ENCODE measurements around the gene LAMB4. TPM values are rescaled to one million over a fixed set of nuclear protein-coding genes. Genes with fewer than 3 reads are reported as not detected.

Gene LAMB4
- total and polyA plus RNA-seq, 2 experiments from 2014 or later: not detected

DNA sequence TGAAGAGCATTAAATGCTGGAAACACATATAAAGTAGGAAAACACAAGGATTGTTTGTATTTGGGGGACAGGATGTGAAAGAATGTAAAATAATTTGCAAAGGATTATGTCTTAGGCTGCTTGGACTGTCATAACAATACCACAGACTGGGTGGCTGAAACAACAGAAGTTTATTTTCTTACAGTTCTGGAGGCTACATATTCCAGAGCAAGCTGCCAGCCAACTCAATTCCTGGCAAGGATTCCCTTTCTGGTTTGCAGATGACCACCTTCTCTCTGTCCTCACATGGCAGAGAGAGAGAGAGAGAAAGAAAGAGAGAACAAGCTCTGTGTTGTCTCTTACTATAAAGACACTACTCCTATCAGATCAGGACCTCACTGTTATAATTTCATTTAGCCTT is 8.8 kb upstream of the LAMB4 start (continued):
- no peak for TF ChIP-seq NANOG (IDR thresholded peaks at IDR 0.05; ENCODE audit: borderline replicate concordance)
- no peak for TF ChIP-seq ZNF462 (CRISPR knock-in tag; IDR thresholded peaks at IDR 0.05)
- TF ChIP-seq ZNF331 (CRISPR knock-in tag; IDR thresholded peaks at IDR 0.05; ENCODE audit: low read depth): no peak

DNA sequence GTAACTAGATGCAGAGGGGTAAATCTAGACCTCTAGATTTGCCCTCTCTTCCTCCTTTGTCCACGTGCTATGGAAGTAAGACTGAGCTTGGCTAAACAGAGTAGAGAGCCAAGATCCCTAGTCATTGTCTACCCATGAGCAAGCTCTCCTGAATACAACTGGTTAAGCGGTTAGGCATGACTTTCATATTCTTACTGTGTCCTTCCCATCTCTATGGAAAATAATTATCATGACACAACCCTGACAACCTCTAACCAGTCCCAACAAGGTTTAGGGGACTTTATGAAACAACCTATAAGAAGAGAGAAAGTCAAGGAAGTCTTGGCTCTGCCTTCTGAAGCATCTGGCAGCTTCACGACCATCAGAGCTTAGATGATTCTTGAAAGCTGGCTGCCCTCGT is 7.8 kb upstream of the LAMB4 start:
- Mint-ChIP-seq H3K36me3 (ENCODE audit: low read depth) (no peaks in the 10 kb centered on the region), H3K4me1 (peaks cover 4% of the 10 kb centered on the region), H3K4me3 (no peak overlapping the region), H3K27me3 (ENCODE audit: insufficient read depth, low read depth, poor library complexity) (no peaks in the 10 kb centered on the region), H3K27ac (no peak overlapping the region), H3K9me3 (no peaks in the 10 kb centered on the region)
- DNase-seq (ENCODE audit: low spot score) (no peak), ATAC-seq (no peak)
- no peak overlapping the region for H3K4me3 ChIP-seq
- H3K36me3 ChIP-seq (ENCODE audit: insufficient read depth): no peaks in the 10 kb centered on the region
- no peaks in the 10 kb centered on the region for H3K4me1 ChIP-seq (ENCODE audit: insufficient read depth)
- H3K27me3 ChIP-seq (ENCODE audit: insufficient read depth): no peaks in the 10 kb centered on the region
- H3K79me2 ChIP-seq (replicated peaks; ENCODE audit: insufficient read depth): no peaks in the 10 kb centered on the region
- H3K9me2 ChIP-seq (ENCODE audit: insufficient read depth): peaks cover 6% of the 10 kb centered on the region; the same call in 1 of the 2 replicates
- H3K27ac ChIP-seq (ENCODE audit: low read depth): no peak overlapping the region
- H3F3A ChIP-seq (replicated peaks; ENCODE audit: low read depth): no peaks in the 10 kb centered on the region
- no peaks in the 10 kb centered on the region for H4K20me1 ChIP-seq (replicated peaks; ENCODE audit: insufficient read depth)
- H2AFZ ChIP-seq: no peak overlapping the region
- H3K4me2 ChIP-seq: no peak overlapping the region
- TF ChIP-seq POLR2AphosphoS5 (IDR thresholded peaks at IDR 0.05; ENCODE audit: low read depth) (no peak), CREB1 (CRISPR knock-in tag; IDR thresholded peaks at IDR 0.05; ENCODE audit: low read depth) (no peak), STAT1 (IDR thresholded peaks at IDR 0.05; ENCODE audit: unreplicated experiment) (no peak), ZNF462 (CRISPR knock-in tag; IDR thresholded peaks at IDR 0.05) (no peak), ZNF114 (CRISPR knock-in tag; IDR thresholded peaks at IDR 0.05) (no peak), EZH2phosphoT487 (IDR thresholded peaks at IDR 0.05; ENCODE audit: unreplicated experiment) (no peak)
- TF ChIP-seq, protein P1, sequence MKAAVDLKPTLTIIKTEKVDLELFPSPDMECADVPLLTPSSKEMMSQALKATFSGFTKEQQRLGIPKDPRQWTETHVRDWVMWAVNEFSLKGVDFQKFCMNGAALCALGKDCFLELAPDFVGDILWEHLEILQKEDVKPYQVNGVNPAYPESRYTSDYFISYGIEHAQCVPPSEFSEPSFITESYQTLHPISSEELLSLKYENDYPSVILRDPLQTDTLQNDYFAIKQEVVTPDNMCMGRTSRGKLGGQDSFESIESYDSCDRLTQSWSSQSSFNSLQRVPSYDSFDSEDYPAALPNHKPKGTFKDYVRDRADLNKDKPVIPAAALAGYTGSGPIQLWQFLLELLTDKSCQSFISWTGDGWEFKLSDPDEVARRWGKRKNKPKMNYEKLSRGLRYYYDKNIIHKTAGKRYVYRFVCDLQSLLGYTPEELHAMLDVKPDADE (IDR thresholded peaks at IDR 0.05): no peak

Data from GM23338 (cell line).